ENCODE results near the gene BSND. TPM values are rescaled to one million over a fixed set of nuclear protein-coding genes. Genes with fewer than 3 reads are reported as not detected.
A peak's percentile ranks its signal among the peaks of the same experiment; 100 is the strongest.

The BSND gene
- total and polyA plus RNA-seq, 9 donors = 0.03 to 0.07 (median 0.03) TPM; not detected in 6

- no peak for DNase-seq
- Histone ChIP-seq H3K4me1 (ENCODE audit: control insufficient read depth, insufficient read depth, low read length) (peaks cover 14% of the 10 kb centered on the region), H3K27ac (ENCODE audit: low read length) (no peak overlapping the region), H3K27me3 (ENCODE audit: control insufficient read depth, insufficient read depth, low read length) (peaks cover 39% of the 10 kb centered on the region), H3K9me3 (replicated peaks; ENCODE audit: control insufficient read depth, low read depth, low read length) (no peaks in the 10 kb centered on the region), H3K4me3 (ENCODE audit: low read length) (no peak overlapping the region), H3K36me3 (ENCODE audit: control insufficient read depth, insufficient read depth, low read length) (no peaks in the 10 kb centered on the region)
- 57% methylated on average over 4 of the region's 7 CpGs for WGBS (ENCODE audit: insufficient coverage)
Observed at GRCh38 chr1:54984131-54984842, 14.4 kb upstream of the BSND start.

- Histone ChIP-seq H3K27ac (ENCODE audit: low read length) (no peak overlapping the region), H3K36me3 (ENCODE audit: control insufficient read depth, insufficient read depth, low read length) (no peaks in the 10 kb centered on the region), H3K4me1 (ENCODE audit: control insufficient read depth, insufficient read depth, low read length) (peaks cover 9% of the 10 kb centered on the region), H3K9me3 (replicated peaks; ENCODE audit: control insufficient read depth, low read depth, low read length) (no peaks in the 10 kb centered on the region), H3K27me3 (ENCODE audit: control insufficient read depth, insufficient read depth, low read length) (peaks cover 29% of the 10 kb centered on the region), H3K4me3 (ENCODE audit: low read length) (no peak overlapping the region)
- DNase-seq = no peak
- WGBS (ENCODE audit: insufficient coverage) = 78% methylated on average over 5 of the region's 5 CpGs
Observed at GRCh38 chr1:54985556-54985955, 13.2 kb upstream of the BSND start.

- 64% methylated on average over 14 of the region's 15 CpGs for WGBS (ENCODE audit: insufficient coverage)
Observed at GRCh38 chr1:54986025-54986424, 12.7 kb upstream of the BSND start.

GRCh38 chr1:54986533-54986932 lies 12.2 kb upstream of the BSND start:
- H3K27ac ChIP-seq (ENCODE audit: low read length) = no peak overlapping the region
- H3K36me3 ChIP-seq (ENCODE audit: control insufficient read depth, insufficient read depth, low read length) = no peaks in the 10 kb centered on the region
- H3K4me3 ChIP-seq (ENCODE audit: low read length) = no peak overlapping the region
- peaks cover 20% of the 10 kb centered on the region for H3K27me3 ChIP-seq (ENCODE audit: control insufficient read depth, insufficient read depth, low read length)
- H3K4me1 ChIP-seq (ENCODE audit: control insufficient read depth, insufficient read depth, low read length) = peaks cover 6% of the 10 kb centered on the region
- 86% methylated on average over 2 of the region's 3 CpGs for WGBS (ENCODE audit: insufficient coverage)
- H3K9me3 ChIP-seq (replicated peaks; ENCODE audit: control insufficient read depth, low read depth, low read length) = no peaks in the 10 kb centered on the region
- no peak for DNase-seq

More at GRCh38 chr1:54986025-54986424, 12.7 kb upstream of the BSND start:
- Histone ChIP-seq H3K9me3 (replicated peaks; ENCODE audit: control insufficient read depth, low read depth, low read length) (no peaks in the 10 kb centered on the region), H3K36me3 (ENCODE audit: control insufficient read depth, insufficient read depth, low read length) (no peaks in the 10 kb centered on the region), H3K27me3 (ENCODE audit: control insufficient read depth, insufficient read depth, low read length) (peaks cover 25% of the 10 kb centered on the region), H3K4me3 (ENCODE audit: low read length) (no peak overlapping the region), H3K4me1 (ENCODE audit: control insufficient read depth, insufficient read depth, low read length) (peaks cover 6% of the 10 kb centered on the region), H3K27ac (ENCODE audit: low read length) (no peak overlapping the region)
- no peak for DNase-seq

- H3K36me3 ChIP-seq (ENCODE audit: control insufficient read depth, insufficient read depth, low read length) = no peaks in the 10 kb centered on the region
- WGBS (ENCODE audit: insufficient coverage) = no CpG with 5 or more reads among the region's 2 CpGs
- H3K4me3 ChIP-seq (ENCODE audit: low read length) = no peak overlapping the region
- no peak for DNase-seq
- H3K27ac ChIP-seq (ENCODE audit: low read length) = no peak overlapping the region
- peaks cover 14% of the 10 kb centered on the region for H3K27me3 ChIP-seq (ENCODE audit: control insufficient read depth, insufficient read depth, low read length)
- H3K4me1 ChIP-seq (ENCODE audit: control insufficient read depth, insufficient read depth, low read length) = peaks cover 6% of the 10 kb centered on the region
- no peaks in the 10 kb centered on the region for H3K9me3 ChIP-seq (replicated peaks; ENCODE audit: control insufficient read depth, low read depth, low read length)
Observed at GRCh38 chr1:54987427-54987826, 11.3 kb upstream of the BSND start.

GRCh38 chr1:54987919-54988705 lies 10.6 kb upstream of the BSND start:
- 70% methylated on average over 5 of the region's 8 CpGs for WGBS (ENCODE audit: insufficient coverage)
- H3K4me3 ChIP-seq (ENCODE audit: low read length) = no peak overlapping the region
- H3K27me3 ChIP-seq (ENCODE audit: control insufficient read depth, insufficient read depth, low read length) = peaks cover 12% of the 10 kb centered on the region
- no peaks in the 10 kb centered on the region for H3K36me3 ChIP-seq (ENCODE audit: control insufficient read depth, insufficient read depth, low read length)
- H3K27ac ChIP-seq (ENCODE audit: low read length) = no peak overlapping the region
- no peaks in the 10 kb centered on the region for H3K9me3 ChIP-seq (replicated peaks; ENCODE audit: control insufficient read depth, low read depth, low read length)
- peak; percentile 46 for DNase-seq
- H3K4me1 ChIP-seq (ENCODE audit: control insufficient read depth, insufficient read depth, low read length) = peaks cover 6% of the 10 kb centered on the region

GRCh38 chr1:54988975-54989374 lies 9.8 kb upstream of the BSND start:
- H3K9me3 ChIP-seq (replicated peaks; ENCODE audit: control insufficient read depth, low read depth, low read length) = no peaks in the 10 kb centered on the region
- no peak for DNase-seq
- no peak overlapping the region for H3K4me3 ChIP-seq (ENCODE audit: low read length)
- H3K4me1 ChIP-seq (ENCODE audit: control insufficient read depth, insufficient read depth, low read length) = peaks cover 6% of the 10 kb centered on the region
- H3K27ac ChIP-seq (ENCODE audit: low read length) = no peak overlapping the region
- H3K27me3 ChIP-seq (ENCODE audit: control insufficient read depth, insufficient read depth, low read length) = peaks cover 12% of the 10 kb centered on the region
- no CpG with 5 or more reads among the region's 4 CpGs for WGBS (ENCODE audit: insufficient coverage)
- H3K36me3 ChIP-seq (ENCODE audit: control insufficient read depth, insufficient read depth, low read length) = no peaks in the 10 kb centered on the region

- H3K4me1 ChIP-seq (ENCODE audit: control insufficient read depth, insufficient read depth, low read length) = peaks cover 6% of the 10 kb centered on the region
- no peaks in the 10 kb centered on the region for H3K36me3 ChIP-seq (ENCODE audit: control insufficient read depth, insufficient read depth, low read length)
- no peaks in the 10 kb centered on the region for H3K9me3 ChIP-seq (replicated peaks; ENCODE audit: control insufficient read depth, low read depth, low read length)
- H3K27ac ChIP-seq (ENCODE audit: low read length) = no peak overlapping the region
- H3K27me3 ChIP-seq (ENCODE audit: control insufficient read depth, insufficient read depth, low read length) = peaks cover 12% of the 10 kb centered on the region
- no peak for DNase-seq
- 76% methylated on average over 4 of the region's 8 CpGs for WGBS (ENCODE audit: insufficient coverage)
- H3K4me3 ChIP-seq (ENCODE audit: low read length) = no peak overlapping the region
Observed at GRCh38 chr1:54989473-54989872, 9.3 kb upstream of the BSND start.

- 48% methylated on average over 11 of the region's 13 CpGs for WGBS (ENCODE audit: insufficient coverage)
- Histone ChIP-seq H3K27ac (ENCODE audit: low read length) (no peak overlapping the region), H3K4me1 (ENCODE audit: control insufficient read depth, insufficient read depth, low read length) (peaks cover 6% of the 10 kb centered on the region), H3K9me3 (replicated peaks; ENCODE audit: control insufficient read depth, low read depth, low read length) (no peaks in the 10 kb centered on the region), H3K27me3 (ENCODE audit: control insufficient read depth, insufficient read depth, low read length) (peaks cover 16% of the 10 kb centered on the region), H3K4me3 (ENCODE audit: low read length) (no peak overlapping the region), H3K36me3 (ENCODE audit: control insufficient read depth, insufficient read depth, low read length) (no peaks in the 10 kb centered on the region)
- DNase-seq = peak; percentile 23
Observed at GRCh38 chr1:54989968-54990810, 8.5 kb upstream of the BSND start.

- Histone ChIP-seq H3K27ac (ENCODE audit: low read length) (no peak overlapping the region), H3K4me1 (ENCODE audit: control insufficient read depth, insufficient read depth, low read length) (peaks cover 6% of the 10 kb centered on the region), H3K9me3 (replicated peaks; ENCODE audit: control insufficient read depth, low read depth, low read length) (no peaks in the 10 kb centered on the region), H3K36me3 (ENCODE audit: control insufficient read depth, insufficient read depth, low read length) (no peaks in the 10 kb centered on the region), H3K4me3 (ENCODE audit: low read length) (no peak overlapping the region), H3K27me3 (ENCODE audit: control insufficient read depth, insufficient read depth, low read length) (peaks cover 24% of the 10 kb centered on the region)
- DNase-seq = no peak
- WGBS (ENCODE audit: insufficient coverage) = 42% methylated on average over 2 of the region's 4 CpGs
Observed at GRCh38 chr1:54990916-54991315, 7.8 kb upstream of the BSND start.

All from muscle of leg (tissue), 11 donors.